Ovary (tissue), 9 donors: ENCODE data around the gene CRYL1. TPM values are rescaled to one million over a fixed set of nuclear protein-coding genes. Genes with fewer than 3 reads are reported as not detected.

ENCODE experiments used
- DNase-seq, 5 donors: peaks; one replicate each; pipeline ENCODE4 v3.0.0-alpha.2; 2019 to 2020
- H3K27ac ChIP-seq, 2 donors: fragments of 200-600 bp; one replicate each; pipeline versions ENCODE4 v1.5.1 to v1.8.0; 2019 to 2022
- H3K27me3 ChIP-seq: fragments of 200-600 bp; one replicate; pipeline ENCODE4 v1.8.0; 2022
- H3K36me3 ChIP-seq: fragments of 200-600 bp; sonication (generic); one replicate; pipeline ENCODE4 v1.5.1; 2019
- H3K4me1 ChIP-seq: one replicate; pipeline ENCODE4 v1.8.1; 2013; ENCODE audit warnings: mild to moderate bottlenecking, moderate library complexity; ENCODE audit not compliant: insufficient read depth
- H3K4me3 ChIP-seq: fragments of 200-600 bp; sonication (generic); one replicate; pipeline ENCODE4 v1.5.1; 2017
- H3K9me3 ChIP-seq, 2 donors: fragments of 200-600 bp in 1 of 2; sonication (generic) in 1 of 2; one replicate each; pipeline versions ENCODE4 v1.5.1 to v1.8.1; 2013 to 2019; ENCODE audit warnings: mild to moderate bottlenecking in 1 of 2, moderate library complexity in 1 of 2
- EP300 ChIP-seq: sonication (generic); formaldehyde crosslinking; IDR thresholded peaks from one replicate; pipeline ENCODE4 v1.6.1; 2017; ENCODE audit warnings: antibody characterized with exemption
- POLR2A ChIP-seq: fragments of 450-650 bp; IDR thresholded peaks from one replicate; pipeline ENCODE4 v1.6.1; 2017; ENCODE audit warnings: antibody characterized with exemption, mild to moderate bottlenecking, moderate library complexity
- WGBS, 3 donors: extraction: QIAGEN DNeasy Blood & Tissue Kit in 1 of 3; methylation state at CpG; one replicate each; pipeline versions ENCODE4 v1.1.5 to v1.1.7; 2013 to 2017; 5-methylcytosine and 5-hydroxymethylcytosine counted together
- intact Hi-C, 4 donors: fragments of 100-400 bp; cut with DNase I; formaldehyde crosslinking; loops; one replicate each; pipeline versions ENCODE4 v1.11.0 to v1.15.1; 2022 to 2023
- polyA plus RNA-seq, 2 donors: library from polyadenylated mRNA; stranded (reverse); fragments of 200-250 nt in 1 of 2; fragments of 350-450 nt in 1 of 2; fragmentation: Illumina TruSeq in 1 of 2; extraction: RNeasy Lipid Tissue Mini Kit (QIAGEN cat#74804) in 1 of 2; gene quantifications; one replicate each; pipeline ENCODE4 v1.2.3, GENCODE V29; 2013 to 2014
- total RNA-seq, 7 donors: library from RNA; depleted of rRNA in 2 of 7; stranded (reverse); fragments of >200 nt in 2 of 7; fragmentation: NEBNext Ultra II Directional in 3 of 7; extraction: Animal tissue kit (Norgen Biotek cat#: 25700) in 3 of 7; gene quantifications; one replicate each; pipeline versions ENCODE4 v1.1.0 to v1.2.4, GENCODE V29; 2016 to 2023
- TF ChIP-seq, protein P1 (sequence below), 3 donors: fragments of 450-650 bp in 2 of 3; fragments of 200-600 bp in 1 of 3; IDR thresholded peaks; one replicate each; pipeline versions ENCODE4 v1.5.1 to v1.8.0; 2016 to 2022; ENCODE audit warnings: antibody characterized with exemption in 3 of 3, mild to moderate bottlenecking in 1 of 3
- donor health status: DM: no; HTN: no; CAD: no; lungs with moderate emphysema.
- donor health status: DM: no; HTN: no; CAD: no.
- donor health status: Bipolar disorder and iron deficiency.
- donor health status: DM: yes; HTN: yes; CAD: no.
- donor health status: DM: no; HTN: no; CAD: no.
- donor health status: DM: yes; HTN: yes; CAD: no.

The CRYL1 gene
- total and polyA plus RNA-seq, 9 donors, result 17.3 to 41.7 (median 25.8) TPM

DNA sequence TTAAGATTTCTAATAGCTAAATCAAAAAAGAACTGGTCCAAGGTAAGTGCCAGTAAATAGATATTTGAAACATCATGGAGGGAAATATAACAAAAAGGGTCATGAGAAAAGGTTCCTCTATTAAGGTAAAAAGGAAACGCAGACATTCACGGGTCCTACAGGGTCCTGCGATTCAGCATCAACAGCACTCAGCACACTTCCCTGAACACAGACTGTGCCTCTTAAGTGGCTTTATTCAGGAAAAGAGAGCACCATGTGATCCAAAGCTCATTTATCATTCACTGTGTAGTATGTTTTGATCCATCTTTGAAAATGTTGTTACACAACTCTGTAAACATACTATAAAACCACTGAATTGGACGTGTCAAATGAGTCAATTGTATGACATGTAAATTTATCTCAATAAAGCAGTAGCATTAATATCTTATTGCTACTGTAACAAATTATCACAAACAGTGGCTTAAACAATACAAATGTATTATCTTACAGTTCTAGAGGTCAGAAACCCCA, 33.7 kb downstream of the CRYL1 start:
- TF ChIP-seq EP300 (no peak), POLR2A (no peak)
- TF ChIP-seq, protein P1, sequence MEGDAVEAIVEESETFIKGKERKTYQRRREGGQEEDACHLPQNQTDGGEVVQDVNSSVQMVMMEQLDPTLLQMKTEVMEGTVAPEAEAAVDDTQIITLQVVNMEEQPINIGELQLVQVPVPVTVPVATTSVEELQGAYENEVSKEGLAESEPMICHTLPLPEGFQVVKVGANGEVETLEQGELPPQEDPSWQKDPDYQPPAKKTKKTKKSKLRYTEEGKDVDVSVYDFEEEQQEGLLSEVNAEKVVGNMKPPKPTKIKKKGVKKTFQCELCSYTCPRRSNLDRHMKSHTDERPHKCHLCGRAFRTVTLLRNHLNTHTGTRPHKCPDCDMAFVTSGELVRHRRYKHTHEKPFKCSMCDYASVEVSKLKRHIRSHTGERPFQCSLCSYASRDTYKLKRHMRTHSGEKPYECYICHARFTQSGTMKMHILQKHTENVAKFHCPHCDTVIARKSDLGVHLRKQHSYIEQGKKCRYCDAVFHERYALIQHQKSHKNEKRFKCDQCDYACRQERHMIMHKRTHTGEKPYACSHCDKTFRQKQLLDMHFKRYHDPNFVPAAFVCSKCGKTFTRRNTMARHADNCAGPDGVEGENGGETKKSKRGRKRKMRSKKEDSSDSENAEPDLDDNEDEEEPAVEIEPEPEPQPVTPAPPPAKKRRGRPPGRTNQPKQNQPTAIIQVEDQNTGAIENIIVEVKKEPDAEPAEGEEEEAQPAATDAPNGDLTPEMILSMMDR (IDR thresholded peaks at IDR 0.05), result no peak
- no peaks in the 10 kb centered on the region for H3K9me3 ChIP-seq

DNA sequence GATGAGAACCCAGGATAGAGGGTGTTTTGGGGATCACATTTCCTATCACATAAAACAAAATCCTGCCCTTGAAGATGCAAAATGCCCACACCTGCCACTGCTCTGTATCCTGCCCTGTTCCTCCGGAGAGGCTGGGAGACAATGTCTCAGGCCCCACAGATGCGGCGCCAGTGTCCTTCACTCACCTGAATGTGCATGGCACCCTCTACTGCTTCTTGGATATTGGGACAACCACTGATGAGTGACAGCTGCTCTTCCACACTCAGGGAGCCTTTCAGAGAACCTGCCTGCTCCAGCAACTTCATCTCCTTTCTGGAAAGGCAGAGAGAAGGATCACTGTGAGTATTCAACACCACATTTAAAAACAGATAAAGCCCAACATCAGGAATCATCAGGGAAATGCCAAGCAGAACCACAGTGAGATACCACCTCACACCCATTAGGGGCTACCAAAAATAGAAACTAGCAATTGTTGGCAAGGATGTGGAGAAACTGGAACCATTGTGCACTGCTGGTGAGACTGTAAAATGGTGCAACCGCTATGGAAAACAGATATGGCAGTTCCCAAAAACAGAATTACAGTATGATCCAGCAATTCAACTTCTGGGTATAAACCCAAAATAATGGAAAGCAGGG, 36.4 kb downstream of the CRYL1 start:
- TF ChIP-seq POLR2A (no peak), EP300 (no peak)
- TF ChIP-seq, protein P1 (IDR thresholded peaks at IDR 0.05), result no peak
- 53 to 96% (median 95%) methylated on average over 4 of the region's 4 CpGs for WGBS, 3 donors
- no peaks in the 10 kb centered on the region for H3K4me1 ChIP-seq
- H3K27me3 ChIP-seq, result no peaks in the 10 kb centered on the region
- intact Hi-C loops, result no loop called here
- no peaks in the 10 kb centered on the region for H3K9me3 ChIP-seq
- DNase-seq, result no peak
- no peak overlapping the region for H3K4me3 ChIP-seq
- no peaks in the 10 kb centered on the region for H3K36me3 ChIP-seq
- no peak overlapping the region for H3K27ac ChIP-seq

More for the DNA sequence above, 33.7 kb downstream of the CRYL1 start:
- no peak for DNase-seq
- H3K4me3 ChIP-seq, result no peak overlapping the region
- H3K27ac ChIP-seq, result no peak overlapping the region
- intact Hi-C loops, result loop anchor here in 3 of 4 donors (5.0 to 10.0 kb wide), 6 partner anchors 213 to 435 kb away; partner anchors contain the start of gene IL17D (in 1 of the 3)
- no peaks in the 10 kb centered on the region for H3K4me1 ChIP-seq
- H3K27me3 ChIP-seq, result no peaks in the 10 kb centered on the region
- H3K36me3 ChIP-seq, result no peaks in the 10 kb centered on the region
- WGBS, 3 donors, result 70 to 79% (median 75%) methylated on average over 4 of the region's 4 CpGs

DNA sequence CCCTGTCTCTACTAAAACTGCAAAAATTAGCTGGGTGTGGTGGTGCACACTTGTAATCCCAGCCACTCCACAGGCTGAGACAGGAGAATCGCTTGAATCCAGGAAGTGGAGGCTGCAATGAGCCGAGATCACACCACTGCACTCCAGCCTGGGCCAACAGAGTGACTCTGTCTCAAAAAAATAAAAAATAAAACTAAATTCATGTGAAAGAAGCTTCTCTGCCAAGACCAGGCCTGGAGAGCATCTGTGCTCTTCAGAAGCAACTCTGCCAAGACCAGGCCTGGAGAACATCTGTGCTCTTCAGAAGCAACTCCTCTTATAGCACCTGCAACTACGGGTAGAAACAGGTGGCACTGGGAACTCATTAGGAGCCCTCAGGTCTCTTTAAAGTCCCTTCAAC, 37.7 kb downstream of the CRYL1 start:
- Histone ChIP-seq H3K4me3 (no peak overlapping the region), H3K27ac (no peak overlapping the region), H3K27me3 (no peaks in the 10 kb centered on the region), H3K9me3 (no peaks in the 10 kb centered on the region), H3K36me3 (no peaks in the 10 kb centered on the region), H3K4me1 (no peaks in the 10 kb centered on the region)
- TF ChIP-seq, protein P1 (IDR thresholded peaks at IDR 0.05), result no peak
- TF ChIP-seq EP300 (no peak), POLR2A (no peak)
- intact Hi-C loops, result no loop called here
- WGBS, 3 donors, result 39 to 73% (median 62%) methylated on average over 3 of the region's 3 CpGs
- no peak for DNase-seq

DNA sequence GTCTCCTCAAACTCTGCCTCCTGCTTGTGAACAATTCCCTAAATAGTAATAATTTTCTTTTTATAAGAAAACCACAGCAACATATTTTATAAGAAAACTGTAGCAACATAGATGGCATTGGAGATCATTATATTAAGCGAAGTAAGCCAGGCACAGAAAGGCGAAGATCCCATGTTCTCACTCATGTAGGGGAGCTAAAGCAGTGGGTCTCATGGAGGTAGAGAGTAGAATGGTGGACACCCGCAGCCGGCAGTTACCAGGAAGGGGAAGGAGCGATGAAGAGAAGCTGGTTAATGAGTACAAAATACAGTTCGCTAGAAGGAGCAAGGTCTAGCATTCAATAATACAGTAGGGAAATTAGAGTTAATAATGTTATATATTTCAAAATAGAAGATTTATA, 42.9 kb downstream of the CRYL1 start:
- 92 to 96% (median 93%) methylated on average over 6 of the region's 6 CpGs for WGBS, 3 donors
- no peak overlapping the region for H3K27ac ChIP-seq
- no peaks in the 10 kb centered on the region for H3K36me3 ChIP-seq
- H3K9me3 ChIP-seq, result no peaks in the 10 kb centered on the region
- no peaks in the 10 kb centered on the region for H3K27me3 ChIP-seq
- TF ChIP-seq, protein P1 (IDR thresholded peaks at IDR 0.05), result no peak
- TF ChIP-seq EP300 (no peak), POLR2A (no peak)
- no peaks in the 10 kb centered on the region for H3K4me1 ChIP-seq
- no peak for DNase-seq
- H3K4me3 ChIP-seq, result no peak overlapping the region
- intact Hi-C loops, result no loop called here
